H9 (cell line): Measurements from ENCODE around the gene NXN. TPM values are rescaled to one million over a fixed set of nuclear protein-coding genes. Genes with fewer than 3 reads are reported as not detected.
"Not testable (repeated sequence)": the region's sequence is repeated elsewhere in the genome, so short reads cannot be mapped to it uniquely, and the experiment has no call there.

Experiments used
- DNase-seq: peaks from one replicate; pipeline ENCODE4 v3.0.0-alpha.2; 2017
- H2AFZ ChIP-seq: one replicate; pipeline ENCODE4 v1.6.1; 2013; ENCODE audit warnings: mild to moderate bottlenecking, low read length, control low read depth, moderate library complexity
- H2AK5ac ChIP-seq: 2 replicates; pipeline ENCODE4 v1.6.1; 2013; ENCODE audit warnings: low read length, control low read depth, mixed read lengths; ENCODE audit not compliant: insufficient read length
- H2BK120ac ChIP-seq: one replicate; pipeline ENCODE4 v1.6.1; 2013; ENCODE audit warnings: low read depth, mild to moderate bottlenecking, low read length, control low read depth, inconsistent platforms; ENCODE audit not compliant: poor library complexity, severe bottlenecking
- H2BK12ac ChIP-seq: 2 replicates; pipeline ENCODE4 v1.6.1; 2013; ENCODE audit warnings: low read length, control low read depth, mixed read lengths, low read depth; ENCODE audit not compliant: insufficient read length
- H2BK15ac ChIP-seq: 2 replicates; pipeline ENCODE4 v1.6.1; 2013; ENCODE audit warnings: low read depth, low read length, control low read depth
- H2BK20ac ChIP-seq: one replicate; pipeline ENCODE4 v1.6.1; 2013; ENCODE audit warnings: low read depth, mild to moderate bottlenecking, low read length, control low read depth, inconsistent platforms; ENCODE audit not compliant: poor library complexity, severe bottlenecking
- H2BK5ac ChIP-seq: 2 replicates; pipeline ENCODE4 v1.6.1; 2013; ENCODE audit warnings: low read length, control low read depth, mixed read lengths; ENCODE audit not compliant: insufficient read length
- H3K14ac ChIP-seq: 2 replicates; pipeline ENCODE4 v1.6.1; 2013; ENCODE audit warnings: low read length, control low read depth; ENCODE audit not compliant: insufficient read depth
- H3K18ac ChIP-seq: 2 replicates; pipeline ENCODE4 v1.6.1; 2013; ENCODE audit warnings: low read depth, mild to moderate bottlenecking, mixed read lengths, low read length, control low read depth; ENCODE audit not compliant: insufficient read length
- H3K23ac ChIP-seq: 2 replicates; pipeline ENCODE4 v1.6.1; 2013; ENCODE audit warnings: low read length, control low read depth, mixed read lengths, low read depth; ENCODE audit not compliant: insufficient read length
- H3K23me2 ChIP-seq: 2 replicates; pipeline ENCODE4 v1.6.1; 2013; ENCODE audit warnings: low read depth, mild to moderate bottlenecking, mixed read lengths, low read length, control low read depth; ENCODE audit not compliant: insufficient read length, poor library complexity, severe bottlenecking
- H3K27ac ChIP-seq: 2 replicates; pipeline ENCODE4 v1.5.1; 2013; ENCODE audit warnings: low read length, control low read depth, mixed read lengths, low read depth; ENCODE audit not compliant: insufficient read length
- H3K27me3 ChIP-seq: 2 replicates; pipeline ENCODE4 v1.6.1; 2013; ENCODE audit warnings: low read length, control low read depth, inconsistent platforms; ENCODE audit not compliant: insufficient read depth
- H3K4ac ChIP-seq: 2 replicates; pipeline ENCODE4 v1.6.1; 2013; ENCODE audit warnings: low read depth, mild to moderate bottlenecking, control low read depth, inconsistent platforms, low read length, moderate library complexity
- H3K4me1 ChIP-seq: 2 replicates; pipeline ENCODE4 v1.6.1; 2013; ENCODE audit warnings: low read length, control low read depth, inconsistent platforms; ENCODE audit not compliant: insufficient read depth
- H3K4me2 ChIP-seq: 2 replicates; pipeline ENCODE4 v1.6.1; 2013; ENCODE audit warnings: low read length, control low read depth, mixed read lengths; ENCODE audit not compliant: insufficient read length, insufficient read depth
- H3K56ac ChIP-seq: 2 replicates; pipeline ENCODE4 v1.6.1; 2013; ENCODE audit warnings: low read depth, mild to moderate bottlenecking, mixed read lengths, low read length, control low read depth; ENCODE audit not compliant: insufficient read length
- H3K79me1 ChIP-seq: 2 replicates; pipeline ENCODE4 v1.6.1; 2013; ENCODE audit warnings: low read depth, mild to moderate bottlenecking, moderate library complexity, low read length, control low read depth, inconsistent platforms; ENCODE audit not compliant: insufficient read depth, poor library complexity, severe bottlenecking
- H3K79me2 ChIP-seq: 2 replicates; pipeline ENCODE4 v1.6.1; 2013; ENCODE audit warnings: low read length, control low read depth, inconsistent platforms; ENCODE audit not compliant: insufficient read depth
- H3K9ac ChIP-seq: 2 replicates; pipeline ENCODE4 v1.6.1; 2013; ENCODE audit warnings: low read length, control low read depth, mixed read lengths; ENCODE audit not compliant: insufficient read length; ENCODE audit errors: extremely low read depth
- H3K9me3 ChIP-seq: one replicate; pipeline ENCODE4 v1.6.1; 2013; ENCODE audit warnings: low read depth, low read length, inconsistent platforms; ENCODE audit not compliant: control insufficient read depth
- H3T11ph ChIP-seq: one replicate; pipeline ENCODE4 v1.6.1; 2013; ENCODE audit warnings: mild to moderate bottlenecking, low read length, control low read depth, inconsistent platforms
- H4K20me1 ChIP-seq: one replicate; pipeline ENCODE4 v1.6.1; 2013; ENCODE audit not compliant: control insufficient read depth, insufficient read length, insufficient read depth
- H4K5ac ChIP-seq: 2 replicates; pipeline ENCODE4 v1.6.1; 2013; ENCODE audit warnings: low read depth, mild to moderate bottlenecking, mixed read lengths, low read length, control low read depth; ENCODE audit not compliant: insufficient read length
- H4K8ac ChIP-seq: replicated peaks from 2 replicates; pipeline ENCODE4 v1.6.1; 2013; ENCODE audit warnings: low read length, control low read depth, mixed read lengths, low read depth; ENCODE audit not compliant: insufficient read length
- H4K91ac ChIP-seq: 2 replicates; pipeline ENCODE4 v1.6.1; 2013; ENCODE audit warnings: low read depth, mild to moderate bottlenecking, moderate library complexity, mixed read lengths, low read length, control low read depth; ENCODE audit not compliant: insufficient read length
- H3K27ac Mint-ChIP-seq, 3 experiments: 2 replicates in 2 of 3; 3 replicates in 1 of 3; pipeline ENCODE4 v1.8.0; 2020 to 2021; ENCODE audit warnings: mixed read lengths in 3 of 3, mild to moderate bottlenecking in 1 of 3, moderate library complexity in 1 of 3
- H3K27me3 Mint-ChIP-seq: 2 replicates; pipeline ENCODE4 v1.8.0; 2021; ENCODE audit warnings: low read depth, mild to moderate bottlenecking, moderate library complexity, mixed read lengths
- H3K36me3 Mint-ChIP-seq, 3 experiments: 2 replicates in 2 of 3; 3 replicates in 1 of 3; pipeline ENCODE4 v1.8.0; 2020 to 2021; ENCODE audit warnings: low read depth in 3 of 3, mixed read lengths in 3 of 3; ENCODE audit not compliant: insufficient read depth in 1 of 3
- H3K4me1 Mint-ChIP-seq, 2 experiments: 2 replicates each; pipeline ENCODE4 v1.8.0; 2020; ENCODE audit warnings: mixed read lengths in 2 of 2
- H3K4me3 Mint-ChIP-seq, 2 experiments: 2 replicates in 1 of 2; 3 replicates in 1 of 2; pipeline ENCODE4 v1.8.0; 2020 to 2021; ENCODE audit warnings: mild to moderate bottlenecking in 2 of 2, mixed read lengths in 2 of 2, moderate library complexity in 1 of 2
- H3K9me3 Mint-ChIP-seq, 2 experiments: 2 replicates in 1 of 2; 3 replicates in 1 of 2; pipeline ENCODE4 v1.8.0; 2020; ENCODE audit warnings: mild to moderate bottlenecking in 2 of 2, mixed read lengths in 2 of 2, moderate library complexity in 1 of 2
- CTCF ChIP-seq: fragments of 200-600 bp; sonication (generic); conservative IDR thresholded peaks from 3 replicates; pipeline ENCODE4 v1.8.0; 2021; ENCODE audit warnings: antibody characterized with exemption, mild to moderate bottlenecking
- WGBS: extraction: QIAGEN DNeasy Blood & Tissue Kit; methylation state at CpG from one replicate; pipeline ENCODE4 v1.1.7; 2013; ENCODE audit warnings: missing lambda C conversion rate, low lambda C conversion rate, mixed read lengths; ENCODE audit not compliant: insufficient read length; ENCODE audit errors: extremely low coverage; 5-methylcytosine and 5-hydroxymethylcytosine counted together
- total RNA-seq: library from RNA; stranded (reverse); gene quantifications from 2 replicates; pipeline ENCODE4 v1.2.1, GENCODE V29; 2021

Gene NXN
- total RNA-seq, 1 experiment from 2014 or later: 93.6 TPM

GRCh38 chr17:759964-760363 lies 219.6 kb downstream of the NXN start:
- no peak for TF ChIP-seq CTCF
- Histone ChIP-seq H4K8ac (no peak overlapping the region), H3K79me1 (no peaks in the 10 kb centered on the region), H3K14ac (no peak overlapping the region), H3K23me2 (no peaks in the 10 kb centered on the region), H3K4ac (no peak overlapping the region), H3K9ac (no peak overlapping the region), H4K91ac (no peak overlapping the region), H3K56ac (no peak overlapping the region), H3K23ac (no peak overlapping the region), H3T11ph (no peak overlapping the region), H3K27me3 (no peaks in the 10 kb centered on the region), H4K20me1 (no peaks in the 10 kb centered on the region), H2BK15ac (no peak overlapping the region), H3K4me1 (no peaks in the 10 kb centered on the region), H2AK5ac (no peak overlapping the region), H3K4me2 (no peak overlapping the region), H2AFZ (no peak overlapping the region), H2BK5ac (no peak overlapping the region), H3K18ac (no peak overlapping the region), H2BK20ac (no peak overlapping the region), H3K27ac (no peak overlapping the region), H3K79me2 (no peaks in the 10 kb centered on the region), H3K9me3 (no peaks in the 10 kb centered on the region), H4K5ac (no peak overlapping the region), H2BK120ac (no peak overlapping the region), H2BK12ac (no peak overlapping the region)
- H3K9me3 Mint-ChIP-seq: peaks cover 0 to 4% of the 10 kb centered on the region in 2 experiments; a peak in 1 of 5 replicates
- H3K36me3 Mint-ChIP-seq: peaks cover 21 to 78% (median 70%) of the 10 kb centered on the region in 3 experiments
- H3K4me1 Mint-ChIP-seq: peaks cover 12 to 13% of the 10 kb centered on the region in 2 experiments
- no peaks in the 10 kb centered on the region for H3K27me3 Mint-ChIP-seq
- H3K4me3 Mint-ChIP-seq: no peak overlapping the region
- no peak for DNase-seq
- no CpG with 5 or more reads among the region's 5 CpGs for WGBS
- peak overlapping the region in 1 of 3 experiments; percentile 44; a peak in 1 of 7 replicates for H3K27ac Mint-ChIP-seq

GRCh38 chr17:756010-756567 lies 223.5 kb downstream of the NXN start:
- DNase-seq: not testable (repeated sequence)

More at GRCh38 chr17:756010-756567, 223.5 kb downstream of the NXN start:
- not testable (repeated sequence) for H4K8ac ChIP-seq, H2AFZ ChIP-seq, H3T11ph ChIP-seq, H3K27me3 Mint-ChIP-seq, H4K20me1 ChIP-seq, H3K23me2 ChIP-seq, H2BK15ac ChIP-seq, H2AK5ac ChIP-seq, H4K91ac ChIP-seq, H3K4ac ChIP-seq, H3K23ac ChIP-seq, H3K79me1 ChIP-seq, H3K4me3 Mint-ChIP-seq, H2BK5ac ChIP-seq, H3K18ac ChIP-seq, H3K9ac ChIP-seq, H4K5ac ChIP-seq, H3K27ac ChIP-seq, H3K79me2 ChIP-seq, H2BK20ac ChIP-seq, H3K9me3 ChIP-seq, H2BK120ac ChIP-seq, H3K4me1 ChIP-seq, H3K9me3 Mint-ChIP-seq, H3K14ac ChIP-seq, H3K56ac ChIP-seq, H3K4me2 ChIP-seq, H2BK12ac ChIP-seq, H3K27me3 ChIP-seq
- no CpG with 5 or more reads among the region's 15 CpGs for WGBS
- Mint-ChIP-seq H3K27ac (peak overlapping the region; percentile 32 to 86 (median 64); a peak in 5 of 7 replicates), H3K36me3 (peaks cover 18 to 54% (median 46%) of the 10 kb centered on the region in 3 experiments), H3K4me1 (peaks cover 24 to 26% of the 10 kb centered on the region in 2 experiments)
